ENCODE results near the gene FTSJ3.

DNA sequence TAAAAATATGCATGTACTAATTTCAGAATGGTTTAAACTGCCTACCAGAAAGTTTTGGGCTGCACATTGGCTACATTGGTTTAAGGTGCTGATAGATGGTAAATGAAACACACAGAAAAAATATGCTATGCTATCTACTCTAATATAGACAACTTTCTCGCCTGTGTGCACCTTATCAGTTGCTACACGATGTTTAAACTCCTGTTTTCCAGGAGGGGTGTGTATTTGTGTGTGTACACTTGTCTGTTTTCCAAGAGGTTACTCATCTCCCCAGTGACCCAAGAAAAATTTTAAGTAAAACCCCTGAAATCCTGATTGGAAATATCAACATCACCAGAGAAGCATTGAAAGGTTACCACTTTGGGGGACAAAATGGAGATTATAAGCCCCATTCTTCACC, 21.9 kb downstream of the FTSJ3 start:
- TF ChIP-seq EZH2phosphoT487 (IDR thresholded peaks at IDR 0.05; ENCODE audit: low read depth, severe bottlenecking, unreplicated experiment) (no peak), CTCF (IDR thresholded peaks at IDR 0.05; ENCODE audit: poor library complexity) (no peak)
